SH-SY5Y (cell line): ENCODE measurements around the gene ZNF488.

Source experiments
- GATA2 ChIP-seq: IDR thresholded peaks from 2 replicates; pipeline ENCODE4 v1.6.1; 2011; ENCODE audit warnings: mild to moderate bottlenecking, low read depth, low read length
- GATA3 ChIP-seq: IDR thresholded peaks from 2 replicates; pipeline ENCODE4 v1.6.1; 2011; ENCODE audit warnings: low read depth, mild to moderate bottlenecking, low read length, moderate library complexity

DNA sequence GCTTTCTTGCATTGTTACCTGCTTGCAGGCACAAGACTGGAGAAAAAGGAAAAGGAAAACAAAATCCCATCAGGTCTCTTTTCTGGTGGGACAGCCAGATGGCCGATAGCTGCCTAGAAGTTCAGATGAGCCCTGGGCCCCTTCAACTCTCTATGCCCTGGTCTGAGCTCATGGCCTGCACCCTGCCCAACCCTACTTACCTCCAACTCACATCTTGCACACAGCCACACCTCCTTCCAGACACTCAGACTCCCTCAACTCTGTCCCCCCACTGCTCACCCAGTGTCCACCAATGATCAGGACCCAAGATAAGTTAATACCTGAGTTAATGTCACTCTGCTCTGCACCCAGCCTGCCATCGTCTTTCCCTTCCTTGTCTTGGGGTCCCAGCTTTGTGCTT lies 25.0 kb downstream of the ZNF488 start:
- no peak for TF ChIP-seq GATA3
- TF ChIP-seq GATA2 = no peak
